Measurements from ENCODE around the gene TAF1C. TPM values are rescaled to one million over a fixed set of nuclear protein-coding genes. Genes with fewer than 3 reads are reported as not detected.
A peak's percentile ranks its signal among the peaks of the same experiment; 100 is the strongest.

The TAF1C gene
- total and polyA plus RNA-seq, 9 of the 15 experiments (the other 6 are each of a cell fraction or from before 2014, with no cell fraction given), result 1.5 to 74.8 (median 21.0) TPM

DNA sequence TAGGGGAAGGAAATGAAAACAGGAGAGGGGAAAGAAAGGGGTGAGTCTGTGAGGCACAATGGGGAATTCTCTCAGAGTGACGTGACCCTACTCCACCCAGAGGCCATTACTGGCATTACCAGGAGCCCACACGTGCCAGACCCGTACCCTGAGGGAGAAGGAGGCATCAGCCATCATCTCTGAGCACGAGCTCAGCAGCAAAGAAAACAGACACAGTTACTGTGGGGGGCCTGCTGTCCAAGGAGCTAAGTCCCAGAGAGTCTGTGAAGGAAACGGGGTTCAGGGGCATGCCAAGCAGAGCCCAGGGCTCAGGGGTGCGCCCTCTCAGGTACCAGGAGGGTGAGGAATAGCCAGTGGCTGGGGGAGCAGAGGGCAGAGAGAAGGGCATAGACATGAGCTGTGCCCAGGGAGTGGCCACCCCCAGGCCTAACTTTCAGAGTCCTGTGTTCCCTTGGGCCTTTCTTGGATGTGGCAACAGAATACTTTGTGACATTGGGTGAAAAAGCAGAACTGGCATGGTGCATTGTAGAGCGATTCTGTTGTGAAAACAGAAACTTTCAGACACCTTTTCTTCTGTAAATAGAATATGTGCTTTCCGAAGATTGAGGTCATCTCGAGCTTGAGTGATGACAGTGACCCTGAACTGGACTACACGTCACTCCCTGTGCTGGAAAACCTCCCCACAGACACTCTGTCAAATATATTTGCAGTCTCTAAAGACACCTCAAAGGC is 11.3 kb downstream of the TAF1C start (continued):
- TF ChIP-seq EWSR1 (IDR thresholded peaks at IDR 0.05; ENCODE audit: borderline replicate concordance, low read depth, partially characterized antibody) (no peak), TCF3 (CRISPR knock-in tag; IDR thresholded peaks at IDR 0.05) (no peak), HSF4 (CRISPR knock-in tag; IDR thresholded peaks at IDR 0.05; ENCODE audit: borderline replicate concordance) (no peak), MEF2D (tag; conservative IDR thresholded peaks at IDR 0.05; ENCODE audit: low read depth) (0 out of 2 replicates have a peak, but pooled peaks have one; percentile 23), CC2D1A (IDR thresholded peaks at IDR 0.05) (0 out of 2 replicates have a peak, but pooled peaks have one; percentile 35), SOX6 (IDR thresholded peaks at IDR 0.05) (no peak), SMC3 (conservative IDR thresholded peaks at IDR 0.05; ENCODE audit: insufficient read depth, low read depth, low read length) (peak; percentile 80), TEAD1 (CRISPR knock-in tag; IDR thresholded peaks at IDR 0.05) (no peak), RCOR1 (IDR thresholded peaks at IDR 0.05; ENCODE audit: borderline replicate concordance in 1 of 2, low read depth in 2 of 2, low read length in 2 of 2) (peak in 1 of 2 experiments; percentile 26; a peak in 1 of 4 replicates), ATF1 (CRISPR knock-in tag; IDR thresholded peaks at IDR 0.05) (no peak), ATF1 (tag; IDR thresholded peaks at IDR 0.05) (peak; percentile 78), XRCC5 (IDR thresholded peaks at IDR 0.05; ENCODE audit: low read depth, low read length) (no peak), ZC3H8 (IDR thresholded peaks at IDR 0.05) (no peak)
- TF ChIP-seq, protein P1, sequence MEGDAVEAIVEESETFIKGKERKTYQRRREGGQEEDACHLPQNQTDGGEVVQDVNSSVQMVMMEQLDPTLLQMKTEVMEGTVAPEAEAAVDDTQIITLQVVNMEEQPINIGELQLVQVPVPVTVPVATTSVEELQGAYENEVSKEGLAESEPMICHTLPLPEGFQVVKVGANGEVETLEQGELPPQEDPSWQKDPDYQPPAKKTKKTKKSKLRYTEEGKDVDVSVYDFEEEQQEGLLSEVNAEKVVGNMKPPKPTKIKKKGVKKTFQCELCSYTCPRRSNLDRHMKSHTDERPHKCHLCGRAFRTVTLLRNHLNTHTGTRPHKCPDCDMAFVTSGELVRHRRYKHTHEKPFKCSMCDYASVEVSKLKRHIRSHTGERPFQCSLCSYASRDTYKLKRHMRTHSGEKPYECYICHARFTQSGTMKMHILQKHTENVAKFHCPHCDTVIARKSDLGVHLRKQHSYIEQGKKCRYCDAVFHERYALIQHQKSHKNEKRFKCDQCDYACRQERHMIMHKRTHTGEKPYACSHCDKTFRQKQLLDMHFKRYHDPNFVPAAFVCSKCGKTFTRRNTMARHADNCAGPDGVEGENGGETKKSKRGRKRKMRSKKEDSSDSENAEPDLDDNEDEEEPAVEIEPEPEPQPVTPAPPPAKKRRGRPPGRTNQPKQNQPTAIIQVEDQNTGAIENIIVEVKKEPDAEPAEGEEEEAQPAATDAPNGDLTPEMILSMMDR (IDR thresholded peaks at IDR 0.05 in 2 of 3, conservative IDR thresholded peaks at IDR 0.05 in 1 of 3; ENCODE audit: insufficient read depth in 2 of 3, low read depth in 1 of 3, low read length in 3 of 3), result peak; percentile 80 to 92 (median 90)
